Adipose tissue (tissue), 3 donors: ENCODE data around the gene FAS. TPM values are rescaled to one million over a fixed set of nuclear protein-coding genes. Genes with fewer than 3 reads are reported as not detected.
"Not testable (repeated sequence)": the region's sequence is repeated elsewhere in the genome, so short reads cannot be mapped to it uniquely, and the experiment has no call there.

Experiments used
- H3K27ac ChIP-seq: one replicate; pipeline ENCODE4 v1.5.1; 2013; ENCODE audit warnings: low read depth, low read length
- WGBS, 3 donors: extraction: QIAGEN DNeasy Blood & Tissue Kit; methylation state at CpG; one replicate each; pipeline ENCODE4 v1.1.7; 2013; 5-methylcytosine and 5-hydroxymethylcytosine counted together
- polyA plus RNA-seq, 3 donors: library from polyadenylated mRNA; stranded (reverse); fragments of 200-250 nt; gene quantifications; one replicate each; pipeline ENCODE4 v1.2.3, GENCODE V29; 2013
- donor health status: healthy with polysubstance abuse.
- donor health status: Bipolar disorder and iron deficiency.
- donor health status: healthy.

The FAS gene
- polyA plus RNA-seq, 3 donors = 2.2 to 20.1 (median 14.0) TPM

DNA sequence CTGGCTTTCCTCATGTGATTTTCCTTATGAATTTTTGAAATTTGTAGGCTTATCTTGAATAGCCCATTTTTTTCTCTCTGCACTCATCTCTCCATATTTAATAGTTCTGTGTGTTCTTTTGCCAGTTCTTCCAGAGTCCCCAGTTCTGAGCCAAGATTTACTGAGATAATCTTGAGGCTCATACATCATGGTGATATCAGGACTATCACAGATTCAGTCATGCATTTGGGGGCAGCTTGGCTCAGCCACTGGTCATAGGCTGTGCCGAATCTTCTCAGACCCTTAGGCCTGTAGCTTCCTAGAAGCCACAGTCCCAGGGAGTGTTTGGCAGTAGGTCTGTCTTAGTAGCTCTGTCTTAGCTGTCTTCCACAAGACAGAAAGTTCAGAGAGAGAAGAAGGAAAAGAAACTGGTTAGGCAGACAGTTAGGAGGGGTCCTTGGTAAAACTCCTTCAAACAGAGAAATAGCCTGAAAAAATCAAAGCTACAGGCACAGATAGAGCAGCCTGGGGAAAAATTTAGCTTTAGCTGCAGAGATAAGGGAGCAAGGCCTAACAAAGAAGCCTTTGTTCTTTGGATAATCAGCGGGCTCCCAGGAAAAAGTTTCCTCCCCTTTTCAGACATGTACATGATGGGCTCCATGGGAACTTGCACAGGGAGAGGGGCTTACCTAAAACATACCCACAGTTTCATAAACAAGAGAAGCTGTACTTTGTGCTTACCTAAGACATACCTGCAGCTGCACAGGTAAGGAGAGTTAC lies 29.1 kb downstream of the FAS start:
- WGBS, 3 donors = 68 to 73% (median 73%) methylated on average over 2 of the region's 2 CpGs
- no peak overlapping the region for H3K27ac ChIP-seq

DNA sequence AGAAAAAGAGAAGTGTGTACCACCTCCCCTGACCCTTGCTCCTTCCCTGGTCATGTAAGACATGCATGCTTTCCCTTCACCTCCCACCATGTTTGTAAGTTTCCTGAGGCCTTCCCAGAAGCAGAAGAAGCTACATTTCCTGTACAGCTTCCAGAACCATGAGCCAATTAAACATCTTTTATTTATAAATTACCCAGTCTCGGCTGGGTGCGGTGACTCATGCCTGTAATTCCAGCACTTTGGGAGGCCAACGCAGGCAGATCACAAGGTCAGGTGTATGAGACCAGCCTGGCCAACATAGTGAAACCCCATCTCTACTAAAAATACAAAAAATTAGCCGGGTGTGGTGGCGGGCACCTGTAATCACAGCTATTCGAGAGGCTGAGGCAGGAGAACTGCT lies 30.9 kb downstream of the FAS start:
- H3K27ac ChIP-seq = not testable (repeated sequence)
- WGBS, 3 donors = 78 to 91% (median 79%) methylated on average over 6 of the region's 6 CpGs

DNA sequence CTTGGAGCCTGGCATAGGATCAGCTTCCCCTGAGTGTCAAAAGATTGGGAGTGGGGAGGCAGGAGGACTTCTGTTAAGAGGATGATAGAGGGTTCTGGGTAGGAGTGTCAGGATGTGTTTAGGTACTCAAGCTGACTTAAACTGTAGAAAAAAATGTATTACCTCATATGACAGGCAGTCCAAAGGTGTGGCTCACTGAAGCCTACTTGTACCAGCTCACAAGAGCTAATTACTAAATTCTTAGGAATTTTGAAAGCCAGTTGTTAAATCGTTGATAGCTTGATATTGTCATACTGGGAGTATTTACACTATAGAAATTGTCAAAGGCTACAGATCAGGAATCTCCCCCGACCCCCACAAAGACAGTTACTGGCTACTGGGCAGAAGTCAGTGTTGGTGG lies 32.1 kb downstream of the FAS start:
- H3K27ac ChIP-seq = no peak overlapping the region
- WGBS, 3 donors = 71 to 81% (median 77%) methylated on average over 2 of the region's 2 CpGs

DNA sequence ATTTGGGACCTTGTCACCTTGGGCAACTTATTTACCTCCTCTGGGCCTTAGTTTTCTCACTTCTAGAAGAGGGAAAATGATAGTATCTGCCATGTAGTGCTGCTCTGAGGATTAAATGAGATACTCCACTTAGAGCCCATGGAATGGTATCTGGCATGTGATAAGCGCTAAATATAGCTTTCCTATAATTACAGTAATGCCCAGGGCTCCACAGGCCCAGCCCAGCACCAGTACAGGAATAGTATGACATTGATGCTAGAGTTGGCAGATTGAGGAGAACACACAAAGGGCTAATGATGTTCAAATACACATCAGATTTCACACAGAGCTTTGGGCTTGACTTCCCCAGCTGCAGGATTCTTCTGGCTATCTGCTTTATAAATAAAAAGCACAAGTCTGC lies 34.9 kb downstream of the FAS start:
- WGBS, 3 donors = 50 to 100% (median 100%) methylated on average over 1 of the region's 1 CpG
- H3K27ac ChIP-seq = no peak overlapping the region

DNA sequence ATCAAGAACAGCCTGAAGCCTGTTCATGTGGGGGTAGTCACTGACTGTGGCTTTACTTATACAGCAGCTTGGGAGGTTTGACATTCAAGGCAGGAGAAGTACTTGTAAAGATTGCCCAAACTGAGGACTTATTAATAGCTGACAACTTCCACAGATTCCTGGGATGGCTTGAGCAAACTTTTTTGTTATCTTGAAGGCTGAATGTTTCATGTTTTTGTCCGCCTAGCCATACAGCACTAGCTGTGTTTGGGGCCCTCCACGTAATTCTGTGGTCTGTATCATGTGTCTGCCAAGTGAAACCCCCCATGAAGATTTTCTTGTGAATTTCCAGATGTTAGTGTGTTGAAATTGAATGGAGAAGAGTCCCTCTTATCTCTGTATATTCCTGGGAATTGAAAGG lies 38.6 kb downstream of the FAS start:
- H3K27ac ChIP-seq = no peak overlapping the region
- 75 to 89% (median 80%) methylated on average over 2 of the region's 2 CpGs for WGBS, 3 donors

DNA sequence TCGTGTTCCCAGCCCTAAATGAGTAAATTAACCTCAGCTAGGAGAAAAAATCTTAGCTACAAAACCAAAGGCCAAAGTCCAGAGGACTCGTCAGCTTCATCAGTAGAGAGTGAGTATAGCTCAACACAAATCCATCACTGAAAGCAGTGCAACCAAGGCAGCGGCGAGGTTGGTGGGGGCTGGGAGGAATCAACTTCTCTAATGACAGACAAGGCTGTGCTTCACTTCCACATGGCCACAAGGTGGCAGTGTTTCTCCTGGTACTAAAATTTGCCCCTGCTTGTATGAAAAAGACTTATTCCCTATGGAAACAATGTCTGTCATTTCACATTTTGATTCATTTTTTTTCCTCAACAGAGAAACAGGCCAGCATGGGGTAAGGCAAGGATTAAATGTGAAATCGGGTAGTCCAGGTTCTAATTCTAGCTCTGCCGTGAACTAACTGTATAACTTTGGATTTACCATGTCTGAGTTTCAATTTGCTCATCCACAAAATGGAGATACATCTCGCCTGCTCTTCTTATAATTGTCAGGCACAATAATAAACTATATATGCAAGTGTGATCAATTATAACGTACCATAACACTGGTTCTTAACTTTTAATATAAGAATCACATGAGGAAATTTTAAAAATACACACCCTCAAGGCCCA lies 39.3 kb downstream of the FAS start:
- H3K27ac ChIP-seq = no peak overlapping the region
- 33 to 39% (median 35%) methylated on average over 8 of the region's 8 CpGs for WGBS, 3 donors

DNA sequence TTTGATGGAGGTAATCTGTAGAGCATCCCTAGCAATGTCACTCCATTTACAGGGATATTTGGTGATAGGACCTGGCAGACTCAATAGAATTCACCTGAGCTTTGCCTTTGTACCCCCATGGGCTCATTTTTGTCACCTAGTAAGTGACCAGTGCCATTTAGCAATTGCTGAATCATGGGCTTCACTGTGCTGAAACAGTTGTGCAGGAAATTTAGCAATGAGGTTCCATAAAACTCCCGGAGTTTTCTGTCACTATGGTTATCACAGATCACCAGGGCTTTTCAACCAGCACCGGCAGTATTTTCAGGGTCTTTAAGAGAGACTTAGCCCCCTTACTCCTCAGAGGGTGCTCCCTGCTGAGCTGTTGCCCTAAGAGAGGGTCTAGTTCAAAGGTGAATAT lies 40.2 kb downstream of the FAS start:
- WGBS, 3 donors = 54 to 80% (median 55%) methylated on average over 2 of the region's 2 CpGs

DNA sequence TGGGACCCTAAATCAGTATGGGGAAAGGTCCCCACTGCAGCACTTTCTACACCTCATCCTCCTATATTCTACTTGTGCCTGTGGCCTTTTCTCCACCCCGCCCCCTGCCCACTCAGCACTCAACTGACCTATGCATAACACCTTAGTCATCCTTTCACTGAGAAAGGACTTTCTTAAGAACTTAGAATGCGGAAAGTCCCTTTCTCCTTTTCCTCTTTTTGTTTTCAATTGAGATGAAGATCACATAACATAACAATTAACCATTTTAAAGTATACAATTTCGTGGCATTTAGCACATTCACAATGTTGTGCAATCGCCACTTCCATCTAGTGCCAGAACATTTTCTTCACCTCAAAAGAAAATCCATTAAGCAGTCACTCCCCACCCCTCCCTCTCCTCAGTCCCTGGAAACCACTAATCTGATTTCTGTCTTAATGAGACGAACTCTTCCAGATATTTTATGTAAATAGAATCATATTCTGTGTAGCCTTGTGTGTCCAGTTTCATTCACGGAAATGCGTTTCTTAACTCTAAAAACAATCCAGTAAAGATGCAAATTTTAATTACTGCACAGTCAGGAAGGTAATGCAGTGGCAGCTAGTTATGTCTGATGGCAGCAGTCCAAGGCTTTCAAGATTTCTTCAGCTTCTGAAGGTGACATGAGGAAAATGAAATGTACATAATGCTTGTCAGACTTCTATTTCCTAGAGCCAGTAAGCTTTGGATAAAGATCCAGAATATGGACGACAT lies 41.7 kb downstream of the FAS start:
- WGBS, 3 donors = 26 to 34% (median 33%) methylated on average over 8 of the region's 8 CpGs
- H3K27ac ChIP-seq = no peak overlapping the region

More for the DNA sequence above, 40.2 kb downstream of the FAS start:
- H3K27ac ChIP-seq = no peak overlapping the region

DNA sequence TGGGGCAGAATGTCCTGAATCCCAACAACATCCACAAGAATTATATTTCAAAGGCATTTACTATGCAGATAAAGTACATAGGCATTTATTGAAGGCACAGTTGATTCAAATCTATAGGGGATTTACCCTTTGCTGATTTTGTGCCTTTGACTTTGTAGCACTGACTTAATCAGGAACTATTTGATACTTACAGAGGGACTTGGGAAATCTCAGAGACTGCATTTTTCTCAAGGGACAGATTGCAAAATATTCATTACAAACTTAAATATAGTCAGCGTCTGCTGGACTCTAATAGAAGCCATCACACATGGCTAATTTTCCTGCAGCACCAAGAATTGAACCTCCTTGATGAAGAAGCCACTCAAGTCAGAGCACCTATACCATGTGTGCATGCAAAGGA lies 44.9 kb downstream of the FAS start:
- H3K27ac ChIP-seq = no peak overlapping the region
- WGBS, 3 donors = 34 to 66% (median 61%) methylated on average over 1 of the region's 1 CpG

DNA sequence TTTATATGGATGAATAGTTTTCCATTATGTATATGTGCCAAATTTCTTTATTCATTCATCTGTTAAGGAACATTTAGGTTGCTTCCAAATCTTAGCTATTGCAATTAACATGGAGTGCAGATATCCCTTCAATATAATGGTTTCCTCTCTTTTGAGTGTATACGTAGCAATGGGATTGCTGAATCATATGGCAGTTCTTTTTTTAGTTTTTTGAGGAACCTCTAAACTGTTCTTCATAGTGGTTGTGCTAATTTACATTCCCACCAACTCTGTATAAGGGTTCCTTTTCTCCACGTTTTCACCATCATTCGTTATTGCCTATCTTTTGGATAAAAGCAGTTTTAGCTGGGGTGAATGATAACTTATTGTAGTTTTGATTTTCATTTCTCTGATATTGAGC lies 46.5 kb downstream of the FAS start:
- 49 to 79% (median 71%) methylated on average over 3 of the region's 3 CpGs for whole genome bisulfite sequencing, 3 donors
- H3K27ac ChIP-seq = no peak overlapping the region

DNA sequence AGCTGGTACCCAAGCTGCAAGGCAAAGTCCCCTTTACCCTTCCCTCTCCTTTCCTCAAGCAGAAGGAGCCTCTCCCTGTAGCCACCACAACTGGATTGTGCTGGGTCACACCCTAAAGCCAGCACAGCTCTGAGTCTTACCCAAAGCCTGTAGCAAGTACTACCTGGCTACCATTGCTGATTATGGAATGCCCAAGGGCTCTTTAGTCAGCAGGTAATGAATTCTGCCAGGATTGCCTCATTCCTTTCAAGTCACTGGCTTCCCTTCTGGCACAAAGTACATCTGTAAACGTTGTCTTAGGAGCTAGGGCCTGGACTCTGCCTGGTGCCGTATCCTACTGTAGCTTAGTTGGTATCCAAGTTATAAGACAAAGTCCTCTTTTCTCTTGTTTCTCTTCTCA lies 52.0 kb downstream of the FAS start:
- H3K27ac ChIP-seq = no peak overlapping the region
- 78 to 86% (median 78%) methylated on average over 2 of the region's 2 CpGs for WGBS, 3 donors

DNA sequence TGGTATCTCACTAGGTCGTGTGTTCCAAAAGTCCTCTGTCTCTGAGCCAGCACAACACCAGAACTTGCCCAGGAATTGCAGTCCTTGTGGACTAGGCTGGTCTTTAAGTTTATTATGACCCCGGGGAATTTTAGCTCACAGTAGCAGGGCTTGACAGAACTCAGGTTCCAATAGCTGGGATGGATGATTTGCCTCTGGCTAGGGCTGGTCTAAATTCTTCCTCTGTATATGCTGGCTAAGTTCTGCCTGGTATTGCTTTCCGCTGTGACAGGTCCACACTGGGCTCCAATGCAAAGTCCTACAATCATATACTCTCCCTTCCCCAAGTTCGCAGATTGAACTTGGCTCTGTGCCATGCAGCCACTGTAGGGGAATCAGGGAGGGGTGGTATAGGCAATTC lies 52.5 kb downstream of the FAS start:
- no peak overlapping the region for H3K27ac ChIP-seq
- 61 to 86% (median 69%) methylated on average over 4 of the region's 4 CpGs for WGBS, 3 donors

DNA sequence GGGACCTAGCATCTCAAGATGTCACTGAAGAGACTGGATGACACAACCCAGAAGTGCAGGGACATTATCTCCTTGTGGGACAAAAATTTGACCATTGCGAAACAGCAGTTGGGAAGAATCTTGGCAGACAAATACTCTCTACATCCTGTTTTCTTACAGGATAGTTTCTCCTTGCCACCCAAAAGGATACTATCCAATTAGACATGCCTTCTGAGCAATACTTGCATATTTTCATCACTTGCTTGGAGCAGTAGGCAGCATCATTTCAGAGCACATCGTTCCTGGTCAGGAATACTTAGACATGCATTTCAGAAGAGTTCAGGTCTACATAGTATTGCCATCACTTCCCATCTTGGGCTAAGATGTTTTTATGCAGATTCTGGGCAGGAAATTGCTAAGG lies 56.8 kb downstream of the FAS start:
- 70 to 89% (median 72%) methylated on average over 2 of the region's 2 CpGs for WGBS, 3 donors
- no peak overlapping the region for H3K27ac ChIP-seq

DNA sequence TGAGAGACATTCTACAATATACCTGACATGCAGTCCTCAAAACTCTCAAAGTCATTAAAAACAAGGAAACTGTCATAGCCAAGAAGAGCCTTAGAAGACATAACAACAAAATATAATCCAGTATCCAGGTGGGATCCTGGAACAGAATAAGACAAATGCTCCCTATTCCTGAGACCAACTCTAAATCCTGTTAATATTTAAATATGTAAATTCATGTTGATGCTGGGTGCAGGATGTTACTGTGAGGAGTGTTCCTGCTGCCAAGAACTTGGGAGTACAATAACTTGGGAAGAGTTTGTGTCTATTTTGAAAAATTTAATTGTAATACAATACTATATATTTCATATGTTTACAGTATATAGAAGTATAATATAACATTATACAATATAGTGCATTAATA lies 61.0 kb downstream of the FAS start:
- H3K27ac ChIP-seq = no peak overlapping the region

DNA sequence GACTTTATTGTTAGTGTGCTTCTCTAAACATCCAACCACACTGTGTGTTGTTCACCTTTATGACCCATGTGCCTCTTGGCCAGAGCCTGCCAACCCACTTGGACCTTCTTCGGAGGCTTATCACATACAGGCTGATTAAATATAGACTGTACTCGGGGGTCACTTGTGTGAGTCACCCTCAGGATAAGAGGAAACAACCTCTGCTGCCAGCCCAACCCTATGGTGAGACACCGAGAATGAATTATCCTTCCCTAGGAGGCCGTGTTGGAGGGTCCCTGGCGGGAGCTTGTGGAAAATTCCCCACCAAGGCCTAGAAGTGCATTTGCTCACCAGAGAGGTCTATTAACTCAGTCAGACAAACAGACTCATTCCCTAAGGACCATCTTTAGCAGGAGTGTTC lies 63.0 kb downstream of the FAS start:
- WGBS, 3 donors = 70 to 80% (median 76%) methylated on average over 5 of the region's 5 CpGs
- H3K27ac ChIP-seq = no peak overlapping the region

DNA sequence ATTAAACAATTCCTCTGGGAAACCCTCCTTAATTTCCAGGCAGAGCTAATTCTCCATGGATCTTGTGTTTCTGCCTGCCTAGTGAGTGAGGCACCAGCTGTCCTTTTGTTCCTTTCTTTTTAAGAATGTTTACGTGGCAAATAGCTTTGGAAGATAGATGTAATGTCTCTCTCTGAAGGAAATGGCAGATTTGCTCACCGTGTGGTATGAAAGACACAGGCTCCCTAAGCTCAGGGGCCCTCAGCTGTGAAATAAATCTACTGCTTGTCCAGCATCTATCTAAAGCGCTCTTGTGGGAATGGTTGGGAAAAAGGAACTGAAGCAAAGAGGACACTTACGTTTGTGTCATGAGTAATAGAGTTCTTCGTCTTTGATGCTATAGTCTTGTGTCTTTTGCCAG lies 64.6 kb downstream of the FAS start:
- no peak overlapping the region for H3K27ac ChIP-seq
- WGBS, 3 donors = 76 to 79% (median 79%) methylated on average over 5 of the region's 5 CpGs

DNA sequence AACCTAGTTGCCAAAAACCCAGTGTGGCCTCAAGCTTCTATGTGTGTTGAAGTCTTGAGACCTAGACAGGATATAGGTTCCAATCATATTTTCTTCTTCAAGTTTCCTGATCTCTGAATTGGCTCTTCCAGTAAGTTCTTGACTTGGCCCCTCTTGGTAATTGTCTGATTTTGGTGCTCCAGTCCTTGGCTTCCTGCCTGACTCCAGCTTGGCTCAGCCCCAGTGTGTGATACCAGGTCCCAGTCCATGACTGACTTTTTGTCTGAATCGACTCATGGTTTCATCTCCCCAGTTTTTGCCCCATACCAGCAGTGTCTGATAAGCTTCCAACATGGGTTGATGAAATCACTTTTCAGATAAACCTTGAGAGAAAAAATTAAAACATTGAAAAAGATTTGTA lies 72.3 kb downstream of the FAS start:
- H3K27ac ChIP-seq = no peak overlapping the region
- WGBS, 3 donors = 24 to 54% (median 49%) methylated on average over 1 of the region's 1 CpG

DNA sequence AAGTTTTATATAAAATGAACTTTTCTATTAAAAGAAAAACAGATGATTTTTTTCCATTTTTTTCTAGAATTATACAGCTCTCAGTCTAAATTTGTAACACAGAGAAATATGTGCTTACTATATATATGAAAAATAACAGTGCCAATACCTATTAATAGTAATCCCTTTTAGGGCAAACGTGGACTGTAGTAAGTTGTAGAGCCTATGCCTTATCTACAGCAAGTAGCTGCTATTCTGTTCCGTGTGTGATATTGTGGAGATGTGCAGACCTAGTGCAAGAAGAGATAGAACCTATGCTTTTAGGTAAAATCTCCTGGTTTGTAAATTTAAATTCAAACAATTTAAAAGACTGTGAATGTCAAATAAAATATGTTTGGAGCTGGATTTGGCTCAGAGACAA lies 72.9 kb downstream of the FAS start:
- H3K27ac ChIP-seq = no peak overlapping the region
- 68 to 83% (median 76%) methylated on average over 2 of the region's 2 CpGs for WGBS, 3 donors

DNA sequence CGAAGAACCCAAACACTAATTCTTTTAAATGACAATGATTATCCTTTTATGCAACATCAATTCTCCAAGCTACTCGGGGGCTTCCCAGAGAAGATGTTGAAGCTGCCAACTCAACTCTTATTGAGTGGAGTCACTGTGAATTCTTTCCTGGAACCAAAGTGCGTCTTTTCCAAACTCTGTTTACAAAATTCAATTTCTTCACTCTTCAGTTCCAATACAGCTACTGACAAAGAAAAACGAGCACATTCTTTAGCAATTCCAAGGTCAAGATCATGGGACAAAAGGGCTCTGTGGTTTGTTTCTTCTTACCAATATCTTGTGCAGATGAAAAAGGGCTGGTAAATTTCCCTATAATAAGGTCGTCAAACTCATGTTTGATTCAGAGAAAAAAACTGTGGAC lies 74.2 kb downstream of the FAS start:
- 48 to 62% (median 55%) methylated on average over 5 of the region's 5 CpGs for WGBS, 3 donors

More for the DNA sequence above, 74.2 kb downstream of the FAS start:
- no peak overlapping the region for H3K27ac ChIP-seq
